HG03558 (cell line): ENCODE measurements around the gene EFNB1.

Source experiments
- ATAC-seq: cut with Tn5 transposase; IDR thresholded peaks from one replicate; pipeline ENCODE4 v1.9.1; 2021; ENCODE audit warnings: moderate number of reproducible peaks; ENCODE audit not compliant: unreplicated experiment; ENCODE audit errors: extremely low read depth

Gene EFNB1

GRCh38 chrX:68876731-68877130, 47.9 kb downstream of the EFNB1 start:
- ATAC-seq: no peak

DNA sequence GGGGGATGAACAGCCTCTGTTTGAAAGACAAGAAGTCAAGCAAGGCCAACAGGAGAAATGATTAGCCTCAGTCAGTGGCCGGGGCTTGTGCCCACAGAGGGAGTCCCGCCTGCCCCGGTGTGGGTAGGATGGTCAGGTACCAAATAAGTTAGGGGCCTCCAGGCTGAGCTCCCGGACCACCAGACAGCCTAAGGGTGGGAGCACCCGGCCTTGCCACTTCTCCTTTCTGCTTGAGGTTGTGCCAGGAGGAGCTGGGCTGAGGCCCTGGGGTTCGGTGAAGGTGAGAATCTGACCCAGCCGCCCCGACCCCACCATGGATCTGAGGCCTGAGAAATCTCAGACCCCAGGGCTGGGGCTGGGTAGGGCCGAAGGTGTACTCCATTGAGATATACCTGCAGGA, 48.8 kb downstream of the EFNB1 start:
- no peak for ATAC-seq

DNA sequence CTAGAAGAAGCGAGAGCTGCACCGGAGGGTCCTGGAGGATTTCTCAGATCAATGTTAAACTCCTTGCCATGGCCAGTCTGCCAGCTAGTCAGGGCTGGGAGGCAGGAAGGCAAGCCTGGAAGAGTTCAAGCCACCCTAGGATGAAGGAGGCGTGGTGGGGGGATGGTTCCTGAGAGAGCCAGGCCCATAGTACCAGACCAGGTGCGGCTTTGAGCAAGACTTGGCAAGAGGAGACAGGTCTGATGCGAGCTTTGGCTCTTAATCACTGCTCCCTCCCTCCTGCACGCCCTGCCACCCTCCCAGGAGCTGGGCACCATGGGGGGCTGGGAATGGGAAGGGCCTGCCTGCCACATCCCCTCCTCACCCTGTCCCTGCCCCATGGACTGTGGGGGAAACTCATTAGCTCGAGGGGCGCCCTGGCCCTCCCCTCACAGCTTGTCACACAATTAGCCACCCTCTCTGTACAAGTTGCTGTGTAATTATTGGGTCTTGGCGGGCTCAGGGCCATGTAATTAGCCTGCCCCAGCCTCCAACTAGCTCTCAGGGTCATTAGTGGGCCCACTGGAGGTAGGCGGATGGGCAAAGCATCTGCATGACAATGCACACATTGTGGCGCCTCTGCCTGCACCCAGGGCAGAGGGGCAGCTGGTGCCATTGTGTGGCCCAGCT, 50.3 kb downstream of the EFNB1 start:
- no peak for ATAC-seq

DNA sequence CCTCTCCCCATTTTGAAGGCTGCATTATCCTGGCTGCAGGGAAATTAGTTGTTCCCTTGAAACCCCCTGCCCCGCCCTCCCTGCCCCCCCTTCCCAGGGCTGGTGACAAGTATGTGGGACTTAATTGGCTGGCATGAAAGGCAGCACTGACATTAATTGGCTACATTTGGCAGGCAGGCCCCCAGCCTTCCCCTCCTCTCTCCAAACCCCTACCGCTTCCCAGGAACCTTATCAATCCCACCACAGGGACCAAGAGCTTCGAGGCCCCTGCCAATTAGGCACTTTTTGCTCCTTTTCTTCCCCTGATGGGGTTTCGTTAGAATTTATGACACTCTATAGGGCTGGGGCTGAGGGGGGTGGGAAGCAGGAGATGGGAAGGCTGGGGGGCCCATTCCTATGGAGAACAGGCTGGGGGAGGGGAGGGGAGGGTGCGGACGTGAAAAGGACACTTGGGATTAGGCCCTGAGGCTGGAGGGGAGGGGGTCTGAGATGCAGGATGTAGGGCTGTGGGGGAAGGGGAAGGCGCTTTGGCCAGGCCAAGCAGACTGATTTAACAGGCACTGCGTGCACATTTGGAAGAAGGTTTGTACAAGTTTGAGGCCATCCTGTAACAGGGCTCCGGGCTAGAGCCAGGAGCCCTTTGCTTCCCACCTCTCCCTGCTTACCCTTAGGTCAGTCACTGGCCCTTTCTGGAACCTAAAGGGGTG, 52.2 kb downstream of the EFNB1 start:
- ATAC-seq: no peak

- no peak for ATAC-seq
Measured at GRCh38 chrX:68881911-68882310, 53.1 kb downstream of the EFNB1 start.

- ATAC-seq: no peak
Measured at GRCh38 chrX:68883800-68884199, 55.0 kb downstream of the EFNB1 start.

DNA sequence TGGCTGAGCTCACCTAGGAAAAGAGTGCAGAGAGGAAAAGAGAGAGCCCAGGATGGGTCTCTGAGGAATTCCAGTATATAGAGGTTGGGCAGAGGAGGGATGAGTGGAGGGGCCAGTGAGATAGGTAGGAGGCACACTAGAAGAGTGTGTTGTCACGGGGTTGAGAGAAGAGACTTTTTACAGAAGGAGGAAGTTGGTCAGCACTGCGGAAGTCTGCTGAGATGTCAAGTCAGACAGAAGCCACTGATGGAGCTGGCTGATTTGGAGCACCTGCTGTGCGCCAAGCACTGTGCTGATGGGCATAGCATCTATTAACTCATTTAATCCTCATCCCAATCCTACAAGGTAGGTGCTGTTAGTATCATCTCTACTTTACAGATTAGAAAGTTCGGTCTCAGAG, 60.4 kb downstream of the EFNB1 start:
- no peak for ATAC-seq
